Measurements from ENCODE around the gene CDKN1A.

The CDKN1A gene

DNA sequence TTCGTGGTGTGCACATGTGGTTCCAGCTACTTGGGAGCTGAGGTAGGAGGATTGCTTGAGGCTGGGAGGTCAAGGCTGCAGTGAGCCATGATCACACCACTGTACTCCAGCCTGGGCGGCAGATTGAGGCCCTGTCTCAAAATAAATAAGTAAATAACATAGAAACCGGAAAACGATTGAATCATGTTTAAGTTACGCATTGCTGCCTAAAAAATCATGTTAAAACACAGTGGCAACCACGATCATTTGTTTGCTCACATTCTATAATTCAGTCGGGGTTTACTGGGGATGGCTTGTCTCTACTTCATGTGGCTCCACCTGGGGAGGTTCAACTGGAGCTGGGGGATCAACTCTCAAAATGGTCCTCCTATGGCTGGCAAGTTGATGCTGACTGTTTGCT is 8.2 kb upstream of the CDKN1A start:
- DNase-seq (ENCODE audit: low read depth): no peak
- TF ChIP-seq, protein P1, sequence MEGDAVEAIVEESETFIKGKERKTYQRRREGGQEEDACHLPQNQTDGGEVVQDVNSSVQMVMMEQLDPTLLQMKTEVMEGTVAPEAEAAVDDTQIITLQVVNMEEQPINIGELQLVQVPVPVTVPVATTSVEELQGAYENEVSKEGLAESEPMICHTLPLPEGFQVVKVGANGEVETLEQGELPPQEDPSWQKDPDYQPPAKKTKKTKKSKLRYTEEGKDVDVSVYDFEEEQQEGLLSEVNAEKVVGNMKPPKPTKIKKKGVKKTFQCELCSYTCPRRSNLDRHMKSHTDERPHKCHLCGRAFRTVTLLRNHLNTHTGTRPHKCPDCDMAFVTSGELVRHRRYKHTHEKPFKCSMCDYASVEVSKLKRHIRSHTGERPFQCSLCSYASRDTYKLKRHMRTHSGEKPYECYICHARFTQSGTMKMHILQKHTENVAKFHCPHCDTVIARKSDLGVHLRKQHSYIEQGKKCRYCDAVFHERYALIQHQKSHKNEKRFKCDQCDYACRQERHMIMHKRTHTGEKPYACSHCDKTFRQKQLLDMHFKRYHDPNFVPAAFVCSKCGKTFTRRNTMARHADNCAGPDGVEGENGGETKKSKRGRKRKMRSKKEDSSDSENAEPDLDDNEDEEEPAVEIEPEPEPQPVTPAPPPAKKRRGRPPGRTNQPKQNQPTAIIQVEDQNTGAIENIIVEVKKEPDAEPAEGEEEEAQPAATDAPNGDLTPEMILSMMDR (conservative IDR thresholded peaks at IDR 0.05; ENCODE audit: low read length): no peak
- no peak overlapping the region for H3K4me3 ChIP-seq (ENCODE audit: low read length)

DNA sequence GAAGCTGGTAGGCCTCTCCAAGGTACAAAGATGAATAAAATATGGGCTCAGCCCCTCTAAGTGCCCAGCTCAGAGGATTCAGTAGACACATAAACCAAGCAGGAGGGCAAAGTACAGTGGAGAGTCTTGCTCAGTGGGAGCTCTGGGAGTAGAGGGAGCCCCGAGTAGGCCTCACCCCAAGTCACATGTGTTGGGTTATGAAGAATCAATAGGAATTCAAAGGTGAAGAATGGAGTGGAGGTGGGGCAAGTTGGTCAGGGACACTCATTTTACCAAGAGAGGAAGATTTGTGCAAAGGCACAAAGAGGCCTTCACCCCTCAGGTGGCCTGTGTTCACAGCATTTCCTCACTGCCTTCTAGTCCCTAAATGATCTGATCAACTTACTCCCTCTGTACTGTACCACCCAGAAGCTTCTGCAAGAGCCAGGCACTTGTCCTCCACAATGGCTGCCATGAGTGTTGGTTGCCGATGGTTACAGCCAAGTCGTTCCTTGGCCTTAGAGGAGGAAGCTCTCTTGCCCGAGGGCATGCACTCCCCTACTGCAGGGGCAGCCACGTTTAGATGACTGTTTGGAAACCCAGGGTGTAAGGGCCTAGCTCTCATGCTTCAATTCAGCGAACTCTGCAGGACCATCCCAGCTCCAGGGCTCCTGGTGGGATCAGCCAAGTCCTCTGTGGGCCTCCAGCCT is 6.7 kb upstream of the CDKN1A start:
- TF ChIP-seq, protein P1 (conservative IDR thresholded peaks at IDR 0.05; ENCODE audit: low read length): no peak
- no peak for DNase-seq (ENCODE audit: low read depth)
- H3K4me3 ChIP-seq (ENCODE audit: low read length): no peak overlapping the region

DNA sequence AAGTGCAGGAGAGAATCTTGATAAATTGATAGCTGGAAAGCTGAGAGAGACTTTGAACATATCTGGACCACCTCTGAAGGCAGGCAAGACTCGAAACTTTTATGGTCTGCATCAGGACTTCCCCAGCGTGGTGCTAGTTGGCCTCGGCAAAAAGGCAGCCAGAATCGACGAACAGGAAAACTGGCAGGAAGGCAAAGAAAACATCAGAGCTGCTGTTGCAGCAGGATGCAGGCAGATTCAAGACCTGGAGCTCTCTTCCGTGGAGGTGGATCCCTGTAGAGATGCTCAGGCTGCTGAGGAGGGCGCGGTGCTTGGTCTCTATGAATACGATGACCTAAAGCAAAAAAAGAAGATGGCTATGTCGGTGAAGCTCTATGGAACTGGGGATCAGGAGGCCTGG is 4.6 kb upstream of the CDKN1A start:
- TF ChIP-seq, protein P1 (conservative IDR thresholded peaks at IDR 0.05; ENCODE audit: low read length): no peak
- DNase-seq (ENCODE audit: low read depth): no peak
- H3K4me3 ChIP-seq (ENCODE audit: low read length): no peak overlapping the region

DNA sequence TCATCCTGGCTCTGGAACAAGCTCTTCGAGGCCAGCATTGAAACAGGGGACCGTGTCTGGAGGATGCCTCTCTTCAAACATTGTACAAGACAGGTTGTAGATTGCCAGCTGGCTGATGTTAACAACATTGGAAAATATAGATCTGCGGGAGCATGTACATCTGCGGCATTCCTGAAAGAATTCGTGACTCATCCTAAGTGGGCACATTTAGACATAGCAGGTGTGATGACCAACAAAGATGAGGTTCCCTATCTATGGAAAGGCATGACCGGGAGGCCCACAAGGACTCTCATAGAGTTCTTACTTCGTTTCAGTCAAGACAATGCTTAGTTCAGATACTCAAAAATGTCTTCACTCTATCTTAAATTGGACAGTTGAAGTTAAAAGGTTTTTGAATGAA is 3.6 kb upstream of the CDKN1A start:
- TF ChIP-seq, protein P1 (conservative IDR thresholded peaks at IDR 0.05; ENCODE audit: low read length): no peak
- H3K4me3 ChIP-seq (ENCODE audit: low read length): no peak overlapping the region
- DNase-seq (ENCODE audit: low read depth): no peak

DNA sequence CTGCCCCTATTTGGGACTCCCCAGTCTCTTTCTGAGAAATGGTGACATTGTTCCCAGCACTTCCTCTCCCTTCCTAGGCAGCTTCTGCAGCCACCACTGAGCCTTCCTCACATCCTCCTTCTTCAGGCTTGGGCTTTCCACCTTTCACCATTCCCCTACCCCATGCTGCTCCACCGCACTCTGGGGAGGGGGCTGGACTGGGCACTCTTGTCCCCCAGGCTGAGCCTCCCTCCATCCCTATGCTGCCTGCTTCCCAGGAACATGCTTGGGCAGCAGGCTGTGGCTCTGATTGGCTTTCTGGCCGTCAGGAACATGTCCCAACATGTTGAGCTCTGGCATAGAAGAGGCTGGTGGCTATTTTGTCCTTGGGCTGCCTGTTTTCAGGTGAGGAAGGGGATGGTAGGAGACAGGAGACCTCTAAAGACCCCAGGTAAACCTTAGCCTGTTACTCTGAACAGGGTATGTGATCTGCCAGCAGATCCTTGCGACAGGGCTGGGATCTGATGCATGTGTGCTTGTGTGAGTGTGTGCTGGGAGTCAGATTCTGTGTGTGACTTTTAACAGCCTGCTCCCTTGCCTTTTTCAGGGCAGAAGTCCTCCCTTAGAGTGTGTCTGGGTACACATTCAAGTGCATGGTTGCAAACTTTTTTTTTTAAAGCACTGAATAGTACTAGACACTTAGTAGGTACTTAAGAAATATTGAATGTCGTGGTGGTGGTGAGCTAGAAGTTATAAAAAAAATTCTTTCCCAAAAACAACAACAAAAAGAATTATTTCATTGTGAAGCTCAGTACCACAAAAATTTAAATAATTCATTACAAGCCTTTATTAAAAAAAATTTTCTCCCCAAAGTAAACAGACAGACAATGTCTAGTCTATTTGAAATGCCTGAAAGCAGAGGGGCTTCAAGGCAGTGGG is 2.1 kb upstream of the CDKN1A start:
- TF ChIP-seq, protein P1 (conservative IDR thresholded peaks at IDR 0.05; ENCODE audit: low read length): no peak
- peak overlapping the region; percentile 43 for H3K4me3 ChIP-seq (ENCODE audit: low read length)
- DNase-seq (ENCODE audit: low read depth): peak; percentile 75

DNA sequence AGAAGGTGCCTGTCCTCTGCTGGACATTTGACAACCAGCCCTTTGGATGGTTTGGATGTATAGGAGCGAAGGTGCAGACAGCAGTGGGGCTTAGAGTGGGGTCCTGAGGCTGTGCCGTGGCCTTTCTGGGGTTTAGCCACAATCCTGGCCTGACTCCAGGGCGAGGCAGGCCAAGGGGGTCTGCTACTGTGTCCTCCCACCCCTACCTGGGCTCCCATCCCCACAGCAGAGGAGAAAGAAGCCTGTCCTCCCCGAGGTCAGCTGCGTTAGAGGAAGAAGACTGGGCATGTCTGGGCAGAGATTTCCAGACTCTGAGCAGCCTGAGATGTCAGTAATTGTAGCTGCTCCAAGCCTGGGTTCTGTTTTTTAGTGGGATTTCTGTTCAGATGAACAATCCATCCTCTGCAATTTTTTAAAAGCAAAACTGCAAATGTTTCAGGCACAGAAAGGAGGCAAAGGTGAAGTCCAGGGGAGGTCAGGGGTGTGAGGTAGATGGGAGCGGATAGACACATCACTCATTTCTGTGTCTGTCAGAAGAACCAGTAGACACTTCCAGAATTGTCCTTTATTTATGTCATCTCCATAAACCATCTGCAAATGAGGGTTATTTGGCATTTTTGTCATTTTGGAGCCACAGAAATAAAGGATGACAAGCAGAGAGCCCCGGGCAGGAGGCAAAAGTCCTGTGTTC is 1.3 kb upstream of the CDKN1A start:
- DNase-seq (ENCODE audit: low read depth): peak; percentile 62
- H3K4me3 ChIP-seq (ENCODE audit: low read length): peak overlapping the region; percentile 43
- TF ChIP-seq, protein P1 (conservative IDR thresholded peaks at IDR 0.05; ENCODE audit: low read length): no peak
